Adrenal gland (tissue), 12 donors: ENCODE measurements around the gene SULT1C2. TPM values are rescaled to one million over a fixed set of nuclear protein-coding genes. Genes with fewer than 3 reads are reported as not detected.

Source experiments
- polyA plus RNA-seq, 3 donors: library from polyadenylated mRNA; stranded (reverse); fragments of 200-250 nt in 2 of 3; fragments of 350-450 nt in 1 of 3; fragmentation: Illumina TruSeq in 1 of 3; extraction: RNeasy Lipid Tissue Mini Kit (QIAGEN cat#74804) in 1 of 3; gene quantifications; one replicate each; pipeline ENCODE4 v1.2.3, GENCODE V29; 2013 to 2014
- total RNA-seq, 9 donors: library from RNA; depleted of rRNA in 4 of 9; stranded (reverse); fragments of >200 nt in 4 of 9; fragments of 120-200 nt in 1 of 9; fragmentation: NEBNext Ultra II Directional in 1 of 9; extraction: Animal tissue kit (Norgen Biotek cat#: 25700) in 1 of 9; gene quantifications; one replicate each; pipeline versions ENCODE4 v1.1.0 to v1.2.4, GENCODE V29; 2013 to 2023
- donor health status: healthy with polysubstance abuse.
- donor health status: Bipolar disorder and iron deficiency.
- donor health status: DM: yes; HTN: yes; CAD: no.
- donor health status: DM: no; HTN: no; CAD: no.
- donor health status: DM: no; HTN: no; CAD: no.
- donor health status: DM: yes; HTN: yes; CAD: no.

Gene SULT1C2
- total and polyA plus RNA-seq, 12 donors = 0.10 to 1.5 (median 0.35) TPM; not detected in 8

Other genes with a start within 250 kb of the SULT1C2 start
- gene SULT1C3, start 48.9 kb upstream of the SULT1C2 start, total RNA-seq = not detected
- not detected for gene SULT1C3, start 48.9 kb upstream of the SULT1C2 start, polyA plus RNA-seq
- gene SULT1C4, start 89.1 kb downstream of the SULT1C2 start, total RNA-seq = 10 to 100 TPM in 1 of 9 donors, 1 to 10 TPM in 6, under 1 TPM in 2; 0.86 to 14.4 (median 2.4) TPM
- 1 to 10 TPM in 1 of 3 donors, under 1 TPM in 2; 0.34 to 1.2 (median 0.80) TPM for gene SULT1C4, start 89.1 kb downstream of the SULT1C2 start, polyA plus RNA-seq
- 10 to 100 TPM; 16.4 to 48.0 (median 38.9) TPM for gene GCC2, start 160.3 kb downstream of the SULT1C2 start, total RNA-seq
- gene GCC2, start 160.3 kb downstream of the SULT1C2 start, polyA plus RNA-seq = 10 to 100 TPM in 2 of 3 donors, 1 to 10 TPM in 1; 9.5 to 38.8 (median 17.9) TPM
- gene LIMS1, start 245.6 kb downstream of the SULT1C2 start, total RNA-seq = 100 to 1,000 TPM in 8 of 9 donors, 10 to 100 TPM in 1; 75.3 to 182 (median 131) TPM
- gene LIMS1, start 245.6 kb downstream of the SULT1C2 start, polyA plus RNA-seq = 10 to 100 TPM; 33.5 to 58.3 (median 48.4) TPM